HepG2 (cell line): ENCODE results near the gene SUCLG1. TPM values are rescaled to one million over a fixed set of nuclear protein-coding genes. Genes with fewer than 3 reads are reported as not detected.

Experiments
- ATAC-seq: fragments of 200-7000 bp; cut with Tn5 transposase; 3 replicates; pipeline ENCODE4 v1.9.1; 2020; ENCODE audit warnings: mild to moderate bottlenecking, moderate library complexity
- BruUV-seq: library from RNA; stranded (reverse); fragments of 400-500 nt; replicated peaks from 2 replicates; lab custom pipeline; 2021; lab: Mats Ljungman, UMichigan
- CTCF ChIA-PET: fragments of 300-600 bp; formaldehyde crosslinking; extraction: SDS; loops from one replicate; lab custom pipeline; 2021; ENCODE audit warnings: low total read pairs, inconsistent platforms, low intra/inter-chr PET ratio; lab: Yijun Ruan, JAX
- POLR2A ChIA-PET: fragments of 350-600 bp; sonication (Branson Sonifier 250); formaldehyde crosslinking; loops from one replicate; lab custom pipeline; 2020; ENCODE audit warnings: antibody characterized with exemption, inconsistent platforms; lab: Yijun Ruan, JAX
- DNase-seq: peaks from one replicate; pipeline ENCODE4 v3.0.0-alpha.2; 2015; ENCODE audit warnings: low spot score
- FAIRE-seq: peaks from 3 replicates; lab custom pipeline; 2011; peaks lifted over from hg19 to GRCh38; lab: Jason Lieb, UNC
- H2AFZ ChIP-seq: one replicate; pipeline ENCODE4 v1.6.1; 2011; ENCODE audit warnings: low read length, inconsistent platforms
- H3K27ac ChIP-seq: fragments of 300-600 bp; 3 replicates; pipeline ENCODE4 v1.8.0; 2011; ENCODE audit warnings: mixed run types, mild to moderate bottlenecking, mixed read lengths, low read length, inconsistent platforms; ENCODE audit not compliant: insufficient read depth; ENCODE audit errors: extremely low read length
- H3K27me3 ChIP-seq, 2 experiments: fragments of 200-600 bp in 1 of 2; 2 replicates in 1 of 2; 3 replicates in 1 of 2; pipeline versions ENCODE4 v1.6.0 to v1.8.0; 2011; ENCODE audit warnings: low read length in 2 of 2, mild to moderate bottlenecking in 2 of 2, moderate library complexity in 2 of 2, inconsistent platforms in 1 of 2; ENCODE audit not compliant: insufficient read depth in 2 of 2, control insufficient read depth in 1 of 2
- H3K36me3 ChIP-seq, 2 experiments: fragments of 200-600 bp in 1 of 2; replicated peaks in 1 of 2; 2 replicates in 1 of 2; 3 replicates in 1 of 2; pipeline versions ENCODE4 v1.5.1 to v1.8.0; 2011; ENCODE audit warnings: low read length in 2 of 2, inconsistent platforms in 1 of 2; ENCODE audit not compliant: insufficient read depth in 2 of 2, control insufficient read depth in 1 of 2
- H3K4me1 ChIP-seq: 2 replicates; pipeline ENCODE4 v1.5.1; 2012; ENCODE audit warnings: low read length, inconsistent platforms; ENCODE audit not compliant: insufficient read depth
- H3K4me2 ChIP-seq: 2 replicates; pipeline ENCODE4 v1.6.0; 2011; ENCODE audit warnings: low read depth, low read length, inconsistent platforms
- H3K4me3 ChIP-seq, 3 experiments: fragments of 200-600 bp in 1 of 3; sonication (generic), shearing (Covaris generic) in 1 of 3; replicated peaks in 1 of 3; 2 replicates each; pipeline ENCODE4 v1.5.1; 2011 to 2016; ENCODE audit warnings: low read length in 3 of 3, inconsistent platforms in 2 of 3, low read depth in 2 of 3, mild to moderate bottlenecking in 2 of 3, control low read depth in 1 of 3, mixed read lengths in 1 of 3; ENCODE audit not compliant: insufficient read depth in 1 of 3
- H3K79me2 ChIP-seq: one replicate; pipeline ENCODE4 v1.6.1; 2011; ENCODE audit warnings: low read length, inconsistent platforms; ENCODE audit not compliant: insufficient read depth
- H3K9ac ChIP-seq: 2 replicates; pipeline ENCODE4 v1.6.0; 2011; ENCODE audit warnings: mild to moderate bottlenecking, low read depth, low read length, inconsistent platforms; ENCODE audit not compliant: insufficient read depth
- H3K9me3 ChIP-seq: 2 replicates; pipeline ENCODE4 v1.5.1; 2012; ENCODE audit warnings: mild to moderate bottlenecking, low read length
- H4K20me1 ChIP-seq: 2 replicates; pipeline ENCODE4 v1.6.0; 2011; ENCODE audit warnings: inconsistent platforms, mild to moderate bottlenecking, low read length, moderate library complexity; ENCODE audit not compliant: insufficient read depth
- EED ChIP-seq: sonication (generic); formaldehyde crosslinking; IDR thresholded peaks from 2 replicates; pipeline ENCODE4 v1.5.0; 2020; ENCODE audit warnings: mild to moderate bottlenecking, missing genetic modification reagents
- HNF4A ChIP-seq: sonication (generic); formaldehyde crosslinking; IDR thresholded peaks from 2 replicates; pipeline ENCODE4 v1.4.0; 2020; ENCODE audit warnings: missing genetic modification reagents
- HNF4G ChIP-seq, 2 experiments: sonication (generic) in 1 of 2; formaldehyde crosslinking in 1 of 2; IDR thresholded peaks; 2 replicates each; pipeline versions ENCODE4 v1.4.0 to v1.6.1; 2011 to 2020; ENCODE audit warnings: borderline replicate concordance in 2 of 2, low read depth in 2 of 2, mild to moderate bottlenecking in 2 of 2, low read length in 1 of 2, missing genetic modification reagents in 1 of 2, moderate library complexity in 1 of 2
- IRF2 ChIP-seq: IDR thresholded peaks from 2 replicates; pipeline ENCODE4 v1.6.1; 2018; ENCODE audit warnings: missing genetic modification reagents, missing compliant biosample characterization
- JARID2 ChIP-seq: sonication (generic); formaldehyde crosslinking; IDR thresholded peaks from 2 replicates; pipeline ENCODE4 v1.8.1; 2023; ENCODE audit warnings: missing genetic modification reagents, inconsistent platforms; ENCODE audit not compliant: insufficient replicate concordance
- KDM4B ChIP-seq: sonication (generic); formaldehyde crosslinking; IDR thresholded peaks from 2 replicates; pipeline ENCODE4 v1.4.0; 2020; ENCODE audit warnings: missing genetic modification reagents
- PATZ1 ChIP-seq: sonication (generic); formaldehyde crosslinking; IDR thresholded peaks from 2 replicates; pipeline ENCODE4 v1.4.0; 2020; ENCODE audit warnings: missing genetic modification reagents
- SETDB1 ChIP-seq: sonication (generic); formaldehyde crosslinking; IDR thresholded peaks from 2 replicates; pipeline ENCODE4 v1.5.1; 2020; ENCODE audit warnings: missing genetic modification reagents, mild to moderate bottlenecking, borderline replicate concordance
- SOX5 ChIP-seq: IDR thresholded peaks from 2 replicates; pipeline ENCODE4 v1.6.1; 2016; ENCODE audit warnings: borderline replicate concordance
- SRSF4 ChIP-seq: fragments of 200-400 bp; formaldehyde crosslinking; IDR thresholded peaks from one replicate; pipeline ENCODE4 v1.6.1; 2018; ENCODE audit warnings: mild to moderate bottlenecking, low read depth, low read length, moderate library complexity; ENCODE audit not compliant: poor library complexity, severe bottlenecking
- TRAFD1 ChIP-seq: sonication (generic); formaldehyde crosslinking; IDR thresholded peaks from 2 replicates; pipeline ENCODE4 v1.5.1; 2020; ENCODE audit warnings: missing genetic modification reagents, mild to moderate bottlenecking, borderline replicate concordance
- ZBTB34 ChIP-seq: sonication (generic); formaldehyde crosslinking; IDR thresholded peaks from 2 replicates; pipeline ENCODE4 v1.8.0; 2022; ENCODE audit warnings: mild to moderate bottlenecking, missing genetic modification reagents
- ZC3H13 ChIP-seq: sonication (generic); formaldehyde crosslinking; IDR thresholded peaks from 2 replicates; pipeline ENCODE4 v1.8.1; 2023; ENCODE audit warnings: mild to moderate bottlenecking, missing genetic modification reagents, moderate library complexity
- ZNF460 ChIP-seq: sonication (generic); formaldehyde crosslinking; IDR thresholded peaks from 2 replicates; pipeline ENCODE4 v1.5.1; 2020; ENCODE audit warnings: missing genetic modification reagents, mild to moderate bottlenecking, borderline replicate concordance
- ZNF556 ChIP-seq: sonication (generic); formaldehyde crosslinking; IDR thresholded peaks from 2 replicates; pipeline ENCODE4 v1.4.0; 2020; ENCODE audit warnings: mild to moderate bottlenecking, missing genetic modification reagents, borderline replicate concordance
- ZSCAN9 ChIP-seq: IDR thresholded peaks from 2 replicates; pipeline ENCODE4 v1.6.1; 2016; ENCODE audit warnings: borderline replicate concordance
- WGBS: methylation state at CpG from one replicate; pipeline ENCODE4 v1.1.6; 2017; ENCODE audit warnings: low lambda C conversion rate; 5-methylcytosine and 5-hydroxymethylcytosine counted together
- in situ Hi-C: cut with HindIII; loops from 2 replicates; pipeline ENCODE4 v1.10.0; 2017; ENCODE audit warnings: low pct_unique_long_range_greater_than_20kb; ENCODE audit not compliant: extremely low pct_ligation_motif_present
- intact Hi-C: fragments of 100-400 bp; cut with micrococcal nuclease; formaldehyde crosslinking; loops from one replicate; pipeline ENCODE4 v1.10.0; 2022; ENCODE audit not compliant: unreplicated experiment
- polyA plus RNA-seq, 8 experiments: library from polyadenylated mRNA; depleted of rRNA in 3 of 8; stranded (reverse) in 7 of 8; unstranded in 1 of 8; fragments of >200 nt; fragmentation: Illumina TruSeq in 4 of 8; extraction: Trizol in 4 of 8; gene quantifications; 2 replicates each; pipeline versions ENCODE4 v1.2.1 to v1.2.3, GENCODE V29; 2011 to 2016; ENCODE audit warnings: low read depth in 4 of 8, missing spikeins in 1 of 8, mixed read lengths in 1 of 8; ENCODE audit not compliant: insufficient read depth in 1 of 8
- total RNA-seq, 5 experiments: library from RNA; depleted of rRNA; stranded (reverse); fragments of >200 nt; fragmentation: Illumina TruSeq; extraction: Trizol; gene quantifications; 2 replicates each; pipeline ENCODE4 v1.2.3, GENCODE V29; 2016; ENCODE audit warnings: low read depth in 1 of 5

The SUCLG1 gene
- total and polyA plus RNA-seq, 2 of the 13 experiments (the other 11 are each of a cell fraction or from before 2014, with no cell fraction given), result 58.7 to 121 TPM

GRCh38 chr2:84467389-84467788, 8.3 kb upstream of the SUCLG1 start (continued):
- TF ChIP-seq TRAFD1 (CRISPR knock-in tag), result no peak
- no peak for TF ChIP-seq JARID2 (CRISPR knock-in tag)

GRCh38 chr2:84461310-84461709, 2.2 kb upstream of the SUCLG1 start:
- H3K36me3 ChIP-seq, result no peaks in the 10 kb centered on the region
- intact Hi-C loops (no loop called here), in situ Hi-C loops (no loop called here)
- H3K9ac ChIP-seq, result no peak overlapping the region
- DNase-seq (peak; percentile 37), ATAC-seq (no peak), FAIRE-seq (no peak)
- no peak overlapping the region for H3K27ac ChIP-seq
- H2AFZ ChIP-seq, result no peak overlapping the region
- H3K9me3 ChIP-seq, result peaks cover 2% of the 10 kb centered on the region; the same call in 1 of the 2 replicates
- ChIA-PET CTCF (no interaction called here), POLR2A (no interaction called here)
- H3K79me2 ChIP-seq, result peaks cover 23% of the 10 kb centered on the region
- H4K20me1 ChIP-seq, result no peaks in the 10 kb centered on the region
- H3K4me1 ChIP-seq, result peaks cover 52% of the 10 kb centered on the region
- H3K4me3 ChIP-seq, result no peak overlapping the region
- H3K4me2 ChIP-seq, result peak overlapping the region; percentile 81; the same call in 1 of the 2 replicates
- WGBS, result 42% methylated on average over 3 of the region's 3 CpGs
- no TSS peak for BruUV-seq
- no peaks in the 10 kb centered on the region; a peak in 1 of 5 replicates for H3K27me3 ChIP-seq
- TF ChIP-seq ZBTB34 (CRISPR knock-in tag) (no peak), IRF2 (no peak), ZC3H13 (CRISPR knock-in tag) (no peak), EED (CRISPR knock-in tag) (no peak), PATZ1 (CRISPR knock-in tag) (no peak), HNF4A (CRISPR knock-in tag) (peak; percentile 57; the same call in 1 of the 2 replicates), ZSCAN9 (CRISPR knock-in tag) (no peak), ZNF460 (CRISPR knock-in tag) (no peak), ZNF556 (CRISPR knock-in tag) (no peak), SETDB1 (no peak), HNF4G (IDR thresholded peaks at IDR 0.05; ENCODE audit: borderline replicate concordance, low read depth, low read length) (0 out of 2 replicates have a peak, but pooled peaks have one; percentile 35), HNF4G (CRISPR knock-in tag; IDR thresholded peaks at IDR 0.05; ENCODE audit: borderline replicate concordance, low read depth) (no peak), KDM4B (CRISPR knock-in tag) (no peak), SOX5 (CRISPR knock-in tag) (peak; percentile 12; the same call in 1 of the 2 replicates), SRSF4 (no peak)
